ENCODE results near the gene HMGB1.

- TF ChIP-seq POLR2A (IDR thresholded peaks at IDR 0.05; ENCODE audit: low read length) = no peak
- no peak for TF ChIP-seq GATA1 (IDR thresholded peaks at IDR 0.05; ENCODE audit: low read depth, low read length)
Observed at GRCh38 chr13:30423891-30424290, 41.8 kb downstream of the HMGB1 start.

Measured in erythroblast (primary cell).